GM21447 (cell line): ENCODE measurements around the gene APOBEC3H.

Experiments
- ATAC-seq: cut with Tn5 transposase; IDR thresholded peaks from one replicate; pipeline ENCODE4 v1.9.1; 2021; ENCODE audit not compliant: unreplicated experiment

APOBEC3H gene

GRCh38 chr22:39081016-39081415, 16.0 kb upstream of the APOBEC3H start:
- ATAC-seq, result no peak

GRCh38 chr22:39081598-39081997, 15.4 kb upstream of the APOBEC3H start:
- ATAC-seq, result no peak

GRCh38 chr22:39083212-39084165, 13.6 kb upstream of the APOBEC3H start:
- ATAC-seq, result no peak

GRCh38 chr22:39084666-39085065, 12.4 kb upstream of the APOBEC3H start:
- no peak for ATAC-seq

GRCh38 chr22:39087098-39087497, 9.9 kb upstream of the APOBEC3H start:
- ATAC-seq, result no peak

- no peak for ATAC-seq
Observed at GRCh38 chr22:39087881-39088684, 9.0 kb upstream of the APOBEC3H start.

- no peak for ATAC-seq
Observed at GRCh38 chr22:39088685-39089032, 8.4 kb upstream of the APOBEC3H start.

GRCh38 chr22:39089928-39090327, 7.1 kb upstream of the APOBEC3H start:
- ATAC-seq, result no peak

- no peak for ATAC-seq
Observed at GRCh38 chr22:39090426-39091064, 6.5 kb upstream of the APOBEC3H start.

GRCh38 chr22:39091126-39092081, 5.6 kb upstream of the APOBEC3H start:
- ATAC-seq, result no peak

- no peak for ATAC-seq
Observed at GRCh38 chr22:39092111-39092862, 4.8 kb upstream of the APOBEC3H start.

- ATAC-seq, result no peak
Observed at GRCh38 chr22:39094717-39095389, 2.2 kb upstream of the APOBEC3H start.

GRCh38 chr22:39095971-39096370, 1.1 kb upstream of the APOBEC3H start:
- ATAC-seq, result no peak

GRCh38 chr22:39098026-39098425, 982 bp downstream of the APOBEC3H start:
- ATAC-seq, result no peak

GRCh38 chr22:39098576-39098975, 1.5 kb downstream of the APOBEC3H start:
- no peak for ATAC-seq

- no peak for ATAC-seq
Observed at GRCh38 chr22:39101226-39101625, 4.2 kb downstream of the APOBEC3H start.

GRCh38 chr22:39103431-39103830, 6.4 kb downstream of the APOBEC3H start:
- no peak for ATAC-seq

- no peak for ATAC-seq
Observed at GRCh38 chr22:39106326-39106725, 9.3 kb downstream of the APOBEC3H start.

GRCh38 chr22:39108487-39108886, 11.4 kb downstream of the APOBEC3H start:
- ATAC-seq, result no peak
